IMR-90 (cell line): ENCODE measurements around the gene TMEM214. TPM values are rescaled to one million over a fixed set of nuclear protein-coding genes. Genes with fewer than 3 reads are reported as not detected.

ENCODE experiments used
- ATAC-seq: fragments of 200-7000 bp; cut with Tn5 transposase; 2 replicates; pipeline ENCODE4 v1.9.1; 2020; ENCODE audit warnings: low read depth, mild to moderate bottlenecking, moderate library complexity
- BruUV-seq: library from RNA; stranded (reverse); fragments of 400-500 nt; replicated peaks from 2 replicates; lab custom pipeline; 2021; lab: Mats Ljungman, UMichigan
- CTCF ChIA-PET: fragments of 300-600 bp; formaldehyde crosslinking; extraction: SDS; loops from one replicate; lab custom pipeline; 2021; ENCODE audit warnings: antibody characterized with exemption; lab: Yijun Ruan, JAX
- POLR2A ChIA-PET: fragments of 300-600 bp; sonication (Branson Sonifier 250); formaldehyde crosslinking; loops from one replicate; lab custom pipeline; 2022; ENCODE audit warnings: antibody characterized with exemption; ENCODE audit not compliant: unreplicated experiment; lab: Charles Lee
- DNase-seq: peaks from one replicate; pipeline ENCODE4 v3.0.0; 2013
- H2AFZ ChIP-seq: replicated peaks from 2 replicates; pipeline ENCODE3; 2013; ENCODE audit warnings: low read length, mild to moderate bottlenecking; ENCODE audit not compliant: poor library complexity
- H2AK5ac ChIP-seq: 2 replicates; pipeline ENCODE4 v1.6.1; 2013; ENCODE audit warnings: low read depth, low read length, inconsistent platforms
- H2AK9ac ChIP-seq: replicated peaks from 2 replicates; pipeline ENCODE3; 2013; ENCODE audit warnings: mild to moderate bottlenecking, low read depth, low read length, moderate library complexity; ENCODE audit not compliant: poor library complexity
- H2BK120ac ChIP-seq: 2 replicates; pipeline ENCODE4 v1.6.1; 2013; ENCODE audit warnings: low read depth, low read length, inconsistent platforms
- H2BK15ac ChIP-seq: 3 replicates; pipeline ENCODE4 v1.6.1; 2013; ENCODE audit warnings: low read depth, low read length, inconsistent platforms
- H2BK20ac ChIP-seq: 2 replicates; pipeline ENCODE4 v1.6.1; 2013; ENCODE audit warnings: low read depth, mild to moderate bottlenecking, inconsistent platforms, low read length, moderate library complexity
- H2BK5ac ChIP-seq: 2 replicates; pipeline ENCODE4 v1.6.1; 2013; ENCODE audit warnings: mild to moderate bottlenecking, low read depth, low read length, inconsistent platforms; ENCODE audit not compliant: poor library complexity, severe bottlenecking
- H3K14ac ChIP-seq: replicated peaks from 2 replicates; pipeline ENCODE4 v1.6.1; 2013; ENCODE audit warnings: low read depth, low read length, inconsistent platforms
- H3K18ac ChIP-seq: 2 replicates; pipeline ENCODE4 v1.6.1; 2013; ENCODE audit warnings: low read depth, low read length, control low read depth
- H3K23ac ChIP-seq: 2 replicates; pipeline ENCODE4 v1.6.1; 2013; ENCODE audit warnings: low read depth, low read length, inconsistent platforms
- H3K27ac ChIP-seq: 2 replicates; pipeline ENCODE4 v1.5.1; 2013; ENCODE audit warnings: mild to moderate bottlenecking, control low read depth, low read length; ENCODE audit not compliant: insufficient read depth
- H3K27me3 ChIP-seq: 2 replicates; pipeline ENCODE4 v1.6.1; 2013; ENCODE audit warnings: low read length; ENCODE audit not compliant: control insufficient read depth, insufficient read depth
- H3K36me3 ChIP-seq: 2 replicates; pipeline ENCODE4 v1.6.1; 2013; ENCODE audit warnings: low read length, mixed read lengths; ENCODE audit not compliant: control insufficient read depth, insufficient read depth
- H3K4ac ChIP-seq: 2 replicates; pipeline ENCODE4 v1.6.1; 2013; ENCODE audit warnings: low read depth, low read length, inconsistent platforms
- H3K4me1 ChIP-seq: 2 replicates; pipeline ENCODE4 v1.6.1; 2013; ENCODE audit warnings: low read length, mixed read lengths; ENCODE audit not compliant: control insufficient read depth, insufficient read depth
- H3K4me2 ChIP-seq: 2 replicates; pipeline ENCODE4 v1.6.1; 2013; ENCODE audit warnings: low read depth, mild to moderate bottlenecking, control low read depth, low read length, moderate library complexity
- H3K4me3 ChIP-seq: 2 replicates; pipeline ENCODE4 v1.5.1; 2013; ENCODE audit warnings: low read depth, mild to moderate bottlenecking, control low read depth, low read length, moderate library complexity; ENCODE audit not compliant: insufficient read depth
- H3K56ac ChIP-seq: 2 replicates; pipeline ENCODE4 v1.6.1; 2013; ENCODE audit warnings: low read length, inconsistent platforms; ENCODE audit not compliant: insufficient read depth; ENCODE audit errors: extremely low read depth
- H3K79me1 ChIP-seq, 2 experiments: 2 replicates each; pipeline ENCODE4 v1.6.1; 2013; ENCODE audit warnings: low read length in 2 of 2, inconsistent platforms in 1 of 2, low read depth in 1 of 2
- H3K9ac ChIP-seq: 2 replicates; pipeline ENCODE4 v1.6.1; 2013; ENCODE audit warnings: low read depth, low read length, control low read depth
- H3K9me1 ChIP-seq: 2 replicates; pipeline ENCODE4 v1.6.1; 2013; ENCODE audit warnings: low read length, inconsistent platforms; ENCODE audit not compliant: insufficient read depth
- H3K9me3 ChIP-seq: 2 replicates; pipeline ENCODE4 v1.6.1; 2013; ENCODE audit warnings: low read length; ENCODE audit not compliant: control insufficient read depth, insufficient read depth
- H4K20me1 ChIP-seq: 2 replicates; pipeline ENCODE4 v1.6.1; 2013; ENCODE audit warnings: low read length, inconsistent platforms; ENCODE audit not compliant: insufficient read depth
- H4K5ac ChIP-seq: 2 replicates; pipeline ENCODE4 v1.6.1; 2013; ENCODE audit warnings: mild to moderate bottlenecking, low read depth, low read length, control low read depth
- H4K8ac ChIP-seq, 2 experiments: 2 replicates each; pipeline ENCODE4 v1.6.1; 2013; ENCODE audit warnings: low read depth in 2 of 2, low read length in 2 of 2, control low read depth in 1 of 2, inconsistent platforms in 1 of 2
- H4K91ac ChIP-seq: 2 replicates; pipeline ENCODE4 v1.6.1; 2013; ENCODE audit warnings: low read depth, low read length, inconsistent platforms; ENCODE audit not compliant: insufficient read depth
- BHLHE40 ChIP-seq: fragments of 150-350 bp; IDR thresholded peaks from 2 replicates; pipeline ENCODE4 v1.6.1; 2016; ENCODE audit warnings: mild to moderate bottlenecking, low read depth, low read length
- CEBPB ChIP-seq: IDR thresholded peaks from 2 replicates; pipeline ENCODE4 v1.6.1; 2012; ENCODE audit warnings: low read depth, low read length, improper control_type of control experiment
- CHD1 ChIP-seq: IDR thresholded peaks from 2 replicates; pipeline ENCODE4 v1.6.1; 2012; ENCODE audit warnings: low read depth, low read length, improper control_type of control experiment
- ELK1 ChIP-seq: fragments of 150-350 bp; IDR thresholded peaks from 2 replicates; pipeline ENCODE4 v1.6.1; 2016; ENCODE audit warnings: low read depth, mild to moderate bottlenecking, low read length, moderate library complexity, borderline replicate concordance
- FOS ChIP-seq: fragments of 150-350 bp; IDR thresholded peaks from 2 replicates; pipeline ENCODE4 v1.6.1; 2016; ENCODE audit warnings: low read depth, low read length
- MAFK ChIP-seq: IDR thresholded peaks from 2 replicates; pipeline ENCODE4 v1.6.1; 2012; ENCODE audit warnings: low read depth, low read length, improper control_type of control experiment
- MAZ ChIP-seq: IDR thresholded peaks from 2 replicates; pipeline ENCODE4 v1.6.1; 2012; ENCODE audit warnings: low read depth, mild to moderate bottlenecking, low read length, improper control_type of control experiment, moderate library complexity, borderline replicate concordance
- MXI1 ChIP-seq: IDR thresholded peaks from 2 replicates; pipeline ENCODE4 v1.6.1; 2012; ENCODE audit warnings: low read depth, mild to moderate bottlenecking, low read length, moderate library complexity, borderline replicate concordance
- NFE2L2 ChIP-seq: fragments of 150-350 bp; IDR thresholded peaks from 2 replicates; pipeline ENCODE4 v1.6.1; 2016; ENCODE audit warnings: low read depth, mild to moderate bottlenecking, low read length
- RCOR1 ChIP-seq: IDR thresholded peaks from 2 replicates; pipeline ENCODE4 v1.6.1; 2012; ENCODE audit warnings: mild to moderate bottlenecking, low read length, improper control_type of control experiment; ENCODE audit not compliant: insufficient replicate concordance
- RFX5 ChIP-seq: IDR thresholded peaks from 2 replicates; pipeline ENCODE4 v1.8.0; 2012; ENCODE audit warnings: low read depth, mild to moderate bottlenecking, low read length, moderate library complexity
- SMC3 ChIP-seq: fragments of 150-350 bp; IDR thresholded peaks from 2 replicates; pipeline ENCODE4 v1.6.1; 2016; ENCODE audit warnings: low read depth, mild to moderate bottlenecking, antibody characterized with exemption, low read length, moderate library complexity
- USF2 ChIP-seq: fragments of 150-350 bp; IDR thresholded peaks from 2 replicates; pipeline ENCODE4 v1.6.1; 2017; ENCODE audit warnings: mild to moderate bottlenecking, antibody characterized with exemption, low read length, low read depth
- WGBS, 2 experiments: methylation state at CpG; one replicate each; pipeline versions ENCODE4 v1.1.5 to v1.1.7; 2013; ENCODE audit warnings: missing lambda C conversion rate in 2 of 2; ENCODE audit not compliant: insufficient read length in 1 of 2; ENCODE audit errors: extremely low coverage in 2 of 2; 5-methylcytosine and 5-hydroxymethylcytosine counted together
- dilution Hi-C: fragments of 300-500 bp; cut with HindIII; formaldehyde crosslinking; loops from one replicate; pipeline ENCODE4 v1.14.3; 2018; ENCODE audit warnings: low sequenced_read_pairs; ENCODE audit not compliant: unreplicated experiment
- in situ Hi-C: fragments of 300-500 bp; cut with MboI; formaldehyde crosslinking; loops from 3 replicates; pipeline ENCODE4 v1.14.3; 2019; ENCODE audit warnings: low sequenced_read_pairs, inconsistent platforms, mixed read lengths
- intact Hi-C: fragments of 100-400 bp; cut with micrococcal nuclease; formaldehyde crosslinking; loops from 2 replicates; pipeline ENCODE4 v1.10.0; 2022
- polyA plus RNA-seq, 3 experiments: library from polyadenylated mRNA; depleted of rRNA; stranded (reverse); fragments of >200 nt; gene quantifications; 2 replicates each; pipeline ENCODE4 v1.2.3, GENCODE V29; 2012; ENCODE audit warnings: low replicate concordance in 1 of 3
- total RNA-seq: library from RNA; depleted of rRNA; stranded (reverse); fragments of >200 nt; gene quantifications from 2 replicates; pipeline ENCODE4 v1.2.3, GENCODE V29; 2012
- TF ChIP-seq, protein P1 (sequence below): conservative IDR thresholded peaks from 2 replicates; pipeline ENCODE4 v1.5.1; 2012; ENCODE audit warnings: mild to moderate bottlenecking, low read depth, low read length, improper control_type of control experiment

TMEM214 gene
- total and polyA plus RNA-seq, 2 of the 4 experiments (the other 2 are of a cell fraction): 32.1 to 121 TPM

DNA sequence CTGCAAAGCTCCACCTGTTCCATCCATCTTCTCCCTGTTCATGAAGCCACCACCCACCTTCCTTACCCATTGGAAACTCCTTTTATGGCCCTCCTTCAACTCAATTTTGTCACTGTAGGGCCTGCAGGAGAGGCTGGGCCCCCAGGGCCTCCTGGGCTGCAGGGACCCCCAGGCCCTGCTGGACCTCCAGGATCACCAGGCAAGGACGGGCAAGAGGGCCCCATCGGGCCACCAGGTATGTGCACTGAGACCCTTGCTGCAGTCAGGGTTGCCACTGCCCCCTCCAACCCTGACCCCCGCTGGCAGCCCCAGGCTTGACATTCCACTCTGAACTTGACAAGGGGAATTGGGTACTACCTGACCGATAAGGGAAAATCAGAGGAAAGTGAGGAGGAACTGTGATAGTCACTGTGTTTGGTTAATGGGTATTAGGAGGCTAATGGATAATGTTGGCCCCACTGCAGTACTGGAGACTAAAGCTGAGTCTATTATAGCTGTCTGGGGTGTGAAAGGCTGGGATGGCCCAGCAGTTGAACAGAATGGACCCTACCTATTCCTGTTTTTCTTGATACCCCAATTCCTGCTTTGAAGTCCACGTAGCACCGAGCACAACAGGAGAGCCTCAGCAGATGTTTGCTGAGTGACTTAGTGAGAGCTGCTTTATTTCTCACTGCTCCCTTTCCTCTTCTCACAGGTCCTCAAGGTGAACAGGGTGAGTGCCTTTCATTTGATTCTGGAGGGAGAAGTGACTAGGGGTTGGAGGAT is 51.7 kb downstream of the TMEM214 start:
- H4K91ac ChIP-seq: no peak overlapping the region
- in situ Hi-C loops: no loop called here
- no peak overlapping the region for H2BK15ac ChIP-seq
- peaks cover 18% of the 10 kb centered on the region for H3K4me1 ChIP-seq
- ATAC-seq (no peak), DNase-seq (no peak)
- no peak overlapping the region for H3K56ac ChIP-seq
- no peak overlapping the region for H2AK9ac ChIP-seq
- no peak overlapping the region for H2AFZ ChIP-seq
- no peak overlapping the region for H3K4me3 ChIP-seq
- intact Hi-C loops: loop anchor here (5.0 kb wide), 1 partner anchor 237 kb away; the partner anchor contains the start of gene DPYSL5
- peaks cover 14% of the 10 kb centered on the region for H4K20me1 ChIP-seq
- no peak overlapping the region for H4K5ac ChIP-seq
- H3K4ac ChIP-seq: no peak overlapping the region
- H2BK20ac ChIP-seq: no peak overlapping the region
- no peak overlapping the region for H2AK5ac ChIP-seq
- ChIA-PET CTCF (no interaction called here), POLR2A (no interaction called here)
- H3K14ac ChIP-seq: no peak overlapping the region
- peaks cover 3 to 43% of the 10 kb centered on the region in 2 experiments; a peak in 3 of 4 replicates for H3K79me1 ChIP-seq
- 0 out of 4 replicates have a peak overlapping the region, but pooled peaks of 1 of the 2 experiments have one; percentile 15 for H4K8ac ChIP-seq
- no peak overlapping the region; the same call in 1 of the 2 replicates for H3K23ac ChIP-seq
- H3K9me3 ChIP-seq: no peaks in the 10 kb centered on the region
- peaks cover 29% of the 10 kb centered on the region; the same call in 1 of the 2 replicates for H3K36me3 ChIP-seq
- 79% methylated on average over 3 of the region's 6 CpGs; no CpG with 5 or more reads in 1 of the 2 experiments for WGBS, 2 experiments
- no peak overlapping the region for H3K4me2 ChIP-seq
- no peaks in the 10 kb centered on the region for H3K27me3 ChIP-seq
- no peak overlapping the region for H3K9ac ChIP-seq
- no peak overlapping the region for H3K18ac ChIP-seq
- H2BK5ac ChIP-seq: no peak overlapping the region
- BruUV-seq: no TSS peak
- H2BK120ac ChIP-seq: no peak overlapping the region
- H3K27ac ChIP-seq: no peak overlapping the region
- H3K9me1 ChIP-seq: peaks cover 3% of the 10 kb centered on the region; the same call in 1 of the 2 replicates
- dilution Hi-C loops: no loop called here
- TF ChIP-seq MAFK: no peak
- no peak for TF ChIP-seq USF2
- no peak for TF ChIP-seq CHD1
- TF ChIP-seq BHLHE40: no peak
- TF ChIP-seq ELK1: no peak
- no peak for TF ChIP-seq FOS
- TF ChIP-seq NFE2L2: no peak
- TF ChIP-seq SMC3: no peak
- no peak for TF ChIP-seq RFX5
- TF ChIP-seq, protein P1, sequence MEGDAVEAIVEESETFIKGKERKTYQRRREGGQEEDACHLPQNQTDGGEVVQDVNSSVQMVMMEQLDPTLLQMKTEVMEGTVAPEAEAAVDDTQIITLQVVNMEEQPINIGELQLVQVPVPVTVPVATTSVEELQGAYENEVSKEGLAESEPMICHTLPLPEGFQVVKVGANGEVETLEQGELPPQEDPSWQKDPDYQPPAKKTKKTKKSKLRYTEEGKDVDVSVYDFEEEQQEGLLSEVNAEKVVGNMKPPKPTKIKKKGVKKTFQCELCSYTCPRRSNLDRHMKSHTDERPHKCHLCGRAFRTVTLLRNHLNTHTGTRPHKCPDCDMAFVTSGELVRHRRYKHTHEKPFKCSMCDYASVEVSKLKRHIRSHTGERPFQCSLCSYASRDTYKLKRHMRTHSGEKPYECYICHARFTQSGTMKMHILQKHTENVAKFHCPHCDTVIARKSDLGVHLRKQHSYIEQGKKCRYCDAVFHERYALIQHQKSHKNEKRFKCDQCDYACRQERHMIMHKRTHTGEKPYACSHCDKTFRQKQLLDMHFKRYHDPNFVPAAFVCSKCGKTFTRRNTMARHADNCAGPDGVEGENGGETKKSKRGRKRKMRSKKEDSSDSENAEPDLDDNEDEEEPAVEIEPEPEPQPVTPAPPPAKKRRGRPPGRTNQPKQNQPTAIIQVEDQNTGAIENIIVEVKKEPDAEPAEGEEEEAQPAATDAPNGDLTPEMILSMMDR: no peak
- TF ChIP-seq MAZ: no peak
- no peak for TF ChIP-seq CEBPB
- no peak for TF ChIP-seq RCOR1
- no peak for TF ChIP-seq MXI1
